Activated CD4-positive, alpha-beta memory T cell treated with anti-CD3 and anti-CD28 coated beads, Interleukin-2, amount 10 ng/mL, durations not matched to agents 7 days and 5 days (primary cell): Measurements from ENCODE around the gene MYO7A. TPM values are rescaled to one million over a fixed set of nuclear protein-coding genes. Genes with fewer than 3 reads are reported as not detected.

Source experiments
- CTCF ChIA-PET: fragments of 350-600 bp; sonication (Branson Sonifier 250); formaldehyde crosslinking; loops from one replicate; lab custom pipeline; 2021; ENCODE audit warnings: antibody characterized with exemption, inconsistent platforms; lab: Charles Lee
- POLR2A ChIA-PET: fragments of 350-600 bp; sonication (Branson Sonifier 250); formaldehyde crosslinking; loops from one replicate; lab custom pipeline; 2021; ENCODE audit warnings: antibody characterized with exemption; lab: Charles Lee
- DNase-seq: peaks from one replicate; pipeline ENCODE4 v3.0.0-alpha.2; 2020
- H3K27ac Mint-ChIP-seq: one replicate; pipeline ENCODE4 v1.8.0; 2021; ENCODE audit warnings: mild to moderate bottlenecking, mixed read lengths
- H3K27me3 Mint-ChIP-seq: one replicate; pipeline ENCODE4 v1.8.0; 2021; ENCODE audit warnings: mixed read lengths
- H3K36me3 Mint-ChIP-seq: one replicate; pipeline ENCODE4 v1.8.0; 2021; ENCODE audit warnings: low read depth, mixed read lengths
- H3K4me1 Mint-ChIP-seq: one replicate; pipeline ENCODE4 v1.8.0; 2021; ENCODE audit warnings: mixed read lengths
- H3K4me3 Mint-ChIP-seq: one replicate; pipeline ENCODE4 v1.8.0; 2021; ENCODE audit warnings: mild to moderate bottlenecking, mixed read lengths
- H3K9me3 Mint-ChIP-seq: one replicate; pipeline ENCODE4 v1.8.0; 2021; ENCODE audit warnings: mixed read lengths
- total RNA-seq, 2 experiments: library from RNA; stranded (reverse); gene quantifications; one replicate each; pipeline ENCODE4 v1.2.3, GENCODE V29; 2021

MYO7A gene
- total RNA-seq, 2 experiments from 2014 or later = 0.35 to 0.50 TPM

DNA sequence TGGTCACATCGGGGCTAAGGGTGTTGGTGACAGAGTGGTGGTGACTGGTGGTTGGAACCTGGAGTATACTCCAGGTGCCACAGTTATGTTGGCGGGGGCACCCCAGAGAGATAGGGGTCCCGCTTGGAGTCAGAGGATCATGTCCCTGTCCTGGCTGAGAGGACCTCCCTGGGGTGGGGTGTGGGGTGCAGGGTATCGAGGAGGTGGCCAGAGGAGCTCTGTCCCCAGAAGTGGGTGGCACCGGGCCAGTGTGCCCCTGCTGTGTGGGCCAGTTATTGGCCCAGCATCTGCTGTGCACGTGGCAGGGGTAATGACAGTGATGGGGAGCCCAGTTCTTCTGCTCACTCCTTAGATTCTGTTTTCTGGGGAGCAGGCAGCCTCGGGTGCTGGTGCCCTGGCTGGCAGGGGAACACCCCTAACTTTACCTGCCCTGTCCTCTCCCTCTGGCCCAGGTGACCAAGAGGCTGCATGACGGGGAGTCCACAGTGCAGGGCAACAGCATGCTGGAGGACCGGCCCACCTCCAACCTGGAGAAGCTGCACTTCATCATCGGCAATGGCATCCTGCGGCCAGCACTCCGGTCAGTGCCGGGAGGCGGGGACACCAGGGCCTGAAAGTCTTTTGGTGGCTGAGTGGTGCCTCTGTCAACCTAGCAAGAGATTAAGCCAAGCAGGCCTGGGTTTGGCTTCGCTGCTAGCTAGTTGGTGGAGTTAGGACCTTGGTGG is 56.3 kb downstream of the MYO7A start:
- ChIA-PET CTCF (interaction anchor here (0.9 kb wide), 1 partner anchor 57 kb away, joined by 3 read pairs; no protein-coding TSS in a partner anchor), POLR2A (no interaction called here)
- Mint-ChIP-seq H3K4me3 (no peak overlapping the region), H3K4me1 (peaks cover 7% of the 10 kb centered on the region), H3K9me3 (no peaks in the 10 kb centered on the region), H3K27ac (no peak overlapping the region), H3K36me3 (no peaks in the 10 kb centered on the region), H3K27me3 (no peaks in the 10 kb centered on the region)
- no peak for DNase-seq

DNA sequence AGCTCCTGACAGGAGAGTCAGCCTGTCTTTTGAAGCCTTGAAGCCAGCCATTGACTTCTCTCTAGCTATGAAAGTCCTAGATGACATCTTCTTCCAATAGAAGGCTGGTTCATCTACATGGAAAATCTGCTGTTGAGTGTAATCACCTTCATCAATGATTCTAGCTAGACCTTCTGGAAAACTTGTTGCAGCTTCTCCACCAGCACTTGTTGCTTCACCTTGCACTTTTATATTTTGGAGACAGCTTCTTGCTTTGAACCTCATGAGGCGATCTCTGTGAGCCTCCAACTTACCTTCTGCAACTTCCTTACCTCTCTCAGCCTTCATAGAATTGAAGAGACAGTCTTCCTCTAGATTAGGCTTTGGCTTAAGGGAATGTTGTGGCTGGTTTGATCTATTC is 58.3 kb downstream of the MYO7A start:
- H3K4me3 Mint-ChIP-seq = no peak overlapping the region
- no peaks in the 10 kb centered on the region for H3K27me3 Mint-ChIP-seq
- CTCF ChIA-PET = interaction anchor here (1.2 to 5.6 kb wide), 4 partner anchors 56 to 363 kb away, joined by 4 to 91 read pairs (median 8); partner anchors contain the start of gene MYO7A
- POLR2A ChIA-PET = no interaction called here
- H3K27ac Mint-ChIP-seq = no peak overlapping the region
- no peaks in the 10 kb centered on the region for H3K9me3 Mint-ChIP-seq
- DNase-seq = no peak
- peaks cover 7% of the 10 kb centered on the region for H3K4me1 Mint-ChIP-seq
- no peaks in the 10 kb centered on the region for H3K36me3 Mint-ChIP-seq

DNA sequence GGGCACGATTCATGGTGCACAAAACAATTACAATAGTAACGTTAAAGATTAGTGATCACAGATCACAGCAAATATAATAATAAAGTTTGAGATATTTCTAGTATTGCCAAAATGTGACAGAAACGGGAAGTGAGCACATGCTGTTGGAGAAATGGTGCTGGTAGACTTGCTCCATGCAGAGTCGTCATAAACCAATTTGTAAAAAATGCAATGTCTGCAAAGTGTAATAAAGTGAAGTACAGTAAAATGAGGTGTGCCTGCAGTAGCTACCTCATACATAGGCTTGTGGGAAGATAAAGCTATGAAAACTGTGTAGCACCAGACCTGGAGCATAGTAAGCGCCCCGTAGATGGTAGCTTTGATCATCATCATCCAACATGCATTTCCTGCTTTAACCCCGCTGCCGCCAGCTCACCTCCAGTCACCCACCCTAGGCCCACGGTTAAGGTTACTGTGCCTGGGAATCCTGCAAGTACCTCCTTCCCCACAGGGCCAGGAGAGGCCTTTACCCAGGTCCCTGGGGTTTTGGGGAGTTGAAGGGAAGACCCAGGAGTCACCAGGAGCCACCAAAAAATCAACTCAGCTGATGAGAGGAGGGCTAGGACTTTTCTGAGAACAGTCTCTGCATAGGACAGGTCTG is 59.2 kb downstream of the MYO7A start:
- Mint-ChIP-seq H3K4me3 (no peak overlapping the region), H3K36me3 (no peaks in the 10 kb centered on the region), H3K27ac (no peak overlapping the region), H3K27me3 (no peaks in the 10 kb centered on the region), H3K9me3 (no peaks in the 10 kb centered on the region), H3K4me1 (peaks cover 7% of the 10 kb centered on the region)
- DNase-seq = no peak
- POLR2A ChIA-PET = interaction anchor here (0.6 to 1.0 kb wide), 2 partner anchors 60 to 156 kb away, joined by 3 read pairs; no protein-coding TSS in a partner anchor
- CTCF ChIA-PET = interaction anchor here (0.8 to 5.6 kb wide), 10 partner anchors 31 to 362 kb away, joined by 3 to 91 read pairs (median 5); partner anchors contain the start of gene MYO7A

DNA sequence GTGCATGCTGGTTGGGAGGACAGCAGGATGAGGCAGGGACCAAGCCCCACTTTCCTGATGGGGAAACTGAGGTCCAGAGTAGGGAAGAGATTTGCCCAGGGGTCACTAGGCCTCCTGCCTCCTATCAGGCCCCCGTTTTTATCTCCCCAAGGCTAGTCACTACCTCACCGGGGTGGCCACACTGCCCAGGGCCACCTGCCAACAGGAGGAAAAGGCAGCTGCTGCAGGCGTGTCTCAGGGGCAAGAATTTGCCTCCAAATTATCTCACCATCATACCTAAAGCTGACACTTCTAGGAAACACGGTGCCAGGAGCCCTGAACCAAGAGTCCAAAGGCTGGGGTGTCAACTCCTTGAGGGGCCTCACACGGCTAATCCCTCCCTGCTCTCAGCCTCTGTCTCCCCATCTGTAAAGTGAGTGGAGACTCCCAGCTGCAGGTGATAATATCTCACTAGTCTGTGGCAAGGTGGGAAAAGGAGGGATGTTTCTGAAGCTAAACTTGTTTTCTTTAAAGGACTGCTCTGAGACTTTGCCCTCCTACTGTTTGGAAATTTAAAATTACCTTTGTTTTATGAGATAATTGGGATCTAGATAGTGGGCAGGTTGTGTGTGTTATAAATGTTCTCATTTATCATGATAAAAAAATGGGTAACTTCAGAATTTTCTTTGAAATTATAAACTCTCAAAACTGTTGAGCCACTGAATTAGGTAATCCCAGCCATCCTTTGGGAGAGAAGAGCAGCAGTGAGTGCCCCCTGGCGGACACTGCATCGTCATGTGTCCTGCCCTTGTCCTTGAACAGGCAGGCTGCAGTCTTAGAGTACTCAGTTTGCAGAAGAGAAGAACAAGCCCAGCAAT is 60.0 kb downstream of the MYO7A start:
- H3K4me1 Mint-ChIP-seq = peaks cover 7% of the 10 kb centered on the region
- H3K9me3 Mint-ChIP-seq = no peaks in the 10 kb centered on the region
- H3K4me3 Mint-ChIP-seq = no peak overlapping the region
- ChIA-PET POLR2A (interaction anchor here (1.0 kb wide), 1 partner anchor 61 kb away, joined by 3 read pairs; no protein-coding TSS in a partner anchor), CTCF (interaction anchor here (0.8 to 5.6 kb wide), 10 partner anchors 32 to 361 kb away, joined by 3 to 91 read pairs (median 6); partner anchors contain the start of gene MYO7A)
- no peaks in the 10 kb centered on the region for H3K36me3 Mint-ChIP-seq
- no peaks in the 10 kb centered on the region for H3K27me3 Mint-ChIP-seq
- no peak overlapping the region for H3K27ac Mint-ChIP-seq
- DNase-seq = peak; percentile 75

DNA sequence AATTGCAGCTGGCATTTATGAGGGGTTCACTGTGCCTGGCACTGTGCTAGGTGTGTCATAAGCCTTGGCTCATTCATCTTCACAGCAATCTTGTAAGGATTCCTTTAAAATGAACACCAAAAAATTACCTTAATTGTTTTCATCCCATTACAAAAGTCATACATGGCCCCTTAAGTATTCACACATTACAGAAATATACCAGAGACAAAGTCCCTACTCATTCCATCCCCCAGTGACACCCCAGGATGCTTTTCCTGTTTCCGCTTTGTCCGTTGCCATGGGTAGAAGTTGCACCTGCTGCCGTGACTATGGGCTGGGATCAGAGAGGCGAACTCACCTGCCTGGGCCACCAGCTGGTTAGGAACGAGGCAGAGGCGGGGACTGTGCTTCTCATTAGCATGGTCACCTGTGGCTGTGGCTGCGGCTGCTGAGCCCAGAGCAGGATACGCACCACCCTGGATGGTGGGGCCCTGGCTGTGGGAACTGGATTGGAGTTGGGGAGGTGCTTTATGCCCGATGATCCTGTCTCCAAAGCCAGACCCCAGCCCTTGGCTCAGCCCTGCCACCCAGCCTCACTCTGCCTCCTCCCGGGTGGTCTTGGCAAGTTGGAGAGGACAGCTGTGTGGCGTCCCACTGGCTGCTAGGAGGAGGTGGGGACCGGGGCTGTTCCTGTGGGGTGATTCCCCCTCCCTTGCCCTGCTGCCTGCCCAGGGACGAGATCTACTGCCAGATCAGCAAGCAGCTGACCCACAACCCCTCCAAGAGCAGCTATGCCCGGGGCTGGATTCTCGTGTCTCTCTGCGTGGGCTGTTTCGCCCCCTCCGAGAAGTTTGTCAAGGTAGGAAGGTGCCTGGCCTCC is 60.8 kb downstream of the MYO7A start:
- Mint-ChIP-seq H3K27me3 (no peaks in the 10 kb centered on the region), H3K9me3 (no peaks in the 10 kb centered on the region), H3K36me3 (no peaks in the 10 kb centered on the region), H3K4me3 (no peak overlapping the region), H3K4me1 (peaks cover 7% of the 10 kb centered on the region), H3K27ac (no peak overlapping the region)
- ChIA-PET POLR2A (no interaction called here), CTCF (interaction anchor here (1.0 to 5.6 kb wide), 8 partner anchors 33 to 360 kb away, joined by 3 to 91 read pairs (median 6); partner anchors contain the start of gene MYO7A)
- DNase-seq = no peak

DNA sequence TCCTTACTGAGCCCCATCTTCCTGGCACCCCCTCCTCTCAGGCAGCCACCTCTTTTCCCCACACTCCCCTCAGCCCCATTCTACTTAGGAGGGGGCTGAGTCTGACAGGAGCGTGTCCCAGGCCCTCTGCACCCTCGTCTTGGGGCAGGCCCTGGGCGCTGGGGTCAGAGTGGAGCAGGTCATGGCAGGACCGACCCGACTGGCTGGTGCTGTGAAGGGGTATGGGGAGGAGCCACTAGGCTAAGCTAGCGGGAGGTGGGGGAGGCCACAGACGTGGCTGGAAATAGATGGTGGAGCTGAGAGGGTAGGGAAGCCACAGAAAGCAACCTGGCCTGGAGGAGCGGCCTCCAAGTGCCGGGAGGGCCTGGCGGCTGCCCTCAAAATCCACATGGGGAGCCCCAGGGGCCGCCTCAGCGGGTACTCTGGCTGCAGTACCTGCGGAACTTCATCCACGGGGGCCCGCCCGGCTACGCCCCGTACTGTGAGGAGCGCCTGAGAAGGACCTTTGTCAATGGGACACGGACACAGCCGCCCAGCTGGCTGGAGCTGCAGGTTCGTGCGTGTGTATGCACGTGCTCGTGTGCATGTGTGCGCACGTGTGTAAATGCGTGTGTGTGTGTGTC is 61.7 kb downstream of the MYO7A start:
- Mint-ChIP-seq H3K9me3 (no peaks in the 10 kb centered on the region), H3K36me3 (no peaks in the 10 kb centered on the region), H3K27ac (no peak overlapping the region), H3K4me3 (no peak overlapping the region), H3K27me3 (no peaks in the 10 kb centered on the region), H3K4me1 (peaks cover 7% of the 10 kb centered on the region)
- POLR2A ChIA-PET = no interaction called here
- no peak for DNase-seq
- CTCF ChIA-PET = interaction anchor here (1.0 to 5.6 kb wide), 3 partner anchors 62 to 356 kb away, joined by 3 to 91 read pairs (median 7); partner anchors contain the start of gene MYO7A

DNA sequence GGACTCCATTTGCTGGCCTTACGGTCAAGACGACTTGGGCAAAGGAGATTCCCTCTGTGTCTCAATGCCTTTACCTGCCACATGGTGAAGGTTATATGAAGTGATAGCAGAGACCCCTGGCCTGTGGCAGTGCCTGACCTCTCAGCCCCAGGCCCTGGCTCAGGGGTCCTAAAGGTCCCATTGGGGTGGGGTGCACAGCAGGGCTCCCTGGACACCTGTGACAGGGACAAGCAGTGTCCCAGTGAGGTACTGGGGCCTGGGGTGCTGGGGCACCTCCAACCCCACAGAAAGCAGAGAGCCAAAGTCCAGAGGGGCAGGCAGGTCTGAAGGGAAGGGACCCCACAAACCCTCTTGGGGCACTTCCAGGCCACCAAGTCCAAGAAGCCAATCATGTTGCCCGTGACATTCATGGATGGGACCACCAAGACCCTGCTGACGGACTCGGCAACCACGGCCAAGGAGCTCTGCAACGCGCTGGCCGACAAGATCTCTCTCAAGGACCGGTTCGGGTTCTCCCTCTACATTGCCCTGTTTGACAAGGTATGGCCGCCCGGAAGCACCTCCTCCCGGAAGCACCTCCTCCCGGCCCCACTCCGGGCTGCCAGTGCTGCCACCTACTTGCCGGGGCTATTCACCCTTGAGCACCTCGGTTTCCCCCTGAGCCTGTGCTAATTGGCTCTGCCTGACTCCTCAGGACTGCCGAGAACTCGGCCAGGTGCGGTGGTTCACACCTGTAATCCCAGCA is 62.5 kb downstream of the MYO7A start:
- Mint-ChIP-seq H3K27me3 (no peaks in the 10 kb centered on the region), H3K4me1 (peaks cover 7% of the 10 kb centered on the region), H3K4me3 (no peak overlapping the region), H3K36me3 (no peaks in the 10 kb centered on the region), H3K9me3 (no peaks in the 10 kb centered on the region), H3K27ac (no peak overlapping the region)
- no peak for DNase-seq
- POLR2A ChIA-PET = no interaction called here
- CTCF ChIA-PET = interaction anchor here (5.6 kb wide), 1 partner anchor 63 kb away, joined by 91 read pairs; the partner anchor contains the start of gene MYO7A

DNA sequence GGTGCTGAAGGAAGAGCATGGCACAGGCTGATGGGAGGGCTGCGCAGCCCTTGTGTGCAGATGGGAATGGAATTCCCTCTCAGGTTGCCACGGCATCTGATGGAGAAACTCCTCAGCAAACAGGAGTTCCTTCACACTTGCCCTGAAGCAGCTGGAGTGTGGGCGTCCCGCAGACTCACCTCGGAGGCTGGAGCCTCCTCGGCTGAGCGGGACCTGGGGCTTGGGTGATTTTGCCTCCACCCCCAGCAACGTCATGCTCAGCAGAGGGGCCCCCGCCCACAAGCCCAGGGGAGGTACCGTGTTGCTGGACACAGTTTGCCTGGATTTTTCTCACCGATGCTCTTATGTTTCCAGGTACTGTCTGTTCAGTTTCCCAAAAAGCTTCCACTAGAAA is 63.4 kb downstream of the MYO7A start:
- Mint-ChIP-seq H3K4me1 (peaks cover 7% of the 10 kb centered on the region), H3K27me3 (no peaks in the 10 kb centered on the region), H3K27ac (no peak overlapping the region), H3K4me3 (no peak overlapping the region), H3K9me3 (no peaks in the 10 kb centered on the region), H3K36me3 (no peaks in the 10 kb centered on the region)
- ChIA-PET POLR2A (no interaction called here), CTCF (no interaction called here)
- DNase-seq = no peak

DNA sequence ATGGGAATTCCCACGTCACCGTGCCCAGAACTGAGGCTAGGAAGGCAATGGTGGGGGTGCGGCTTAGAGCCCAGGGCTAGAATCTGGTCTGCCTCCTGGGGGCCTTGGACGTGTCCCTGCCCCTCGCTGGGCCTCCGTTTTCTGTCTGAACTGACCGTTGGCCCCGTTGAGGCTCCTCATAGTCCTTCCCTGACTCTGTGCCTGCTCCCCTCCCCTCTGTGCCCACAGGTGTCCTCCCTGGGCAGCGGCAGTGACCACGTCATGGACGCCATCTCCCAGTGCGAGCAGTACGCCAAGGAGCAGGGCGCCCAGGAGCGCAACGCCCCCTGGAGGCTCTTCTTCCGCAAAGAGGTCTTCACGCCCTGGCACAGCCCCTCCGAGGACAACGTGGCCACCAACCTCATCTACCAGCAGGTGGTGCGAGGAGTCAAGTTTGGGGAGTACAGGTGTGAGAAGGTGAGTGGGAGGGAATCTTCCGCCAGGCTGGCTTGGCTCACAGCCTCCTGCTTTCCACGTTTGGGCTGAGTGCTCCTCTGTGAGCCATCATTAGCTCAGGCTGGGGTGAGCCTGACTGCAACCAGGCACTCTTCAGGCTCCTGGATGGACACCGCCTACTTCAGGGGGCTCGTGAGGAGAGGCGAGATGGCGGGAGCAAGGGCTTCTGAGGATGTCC is 63.9 kb downstream of the MYO7A start:
- Mint-ChIP-seq H3K4me1 (peaks cover 4% of the 10 kb centered on the region), H3K9me3 (no peaks in the 10 kb centered on the region), H3K27me3 (no peaks in the 10 kb centered on the region), H3K27ac (no peak overlapping the region), H3K36me3 (no peaks in the 10 kb centered on the region), H3K4me3 (no peak overlapping the region)
- CTCF ChIA-PET = no interaction called here
- DNase-seq = peak; percentile 43
- POLR2A ChIA-PET = no interaction called here

DNA sequence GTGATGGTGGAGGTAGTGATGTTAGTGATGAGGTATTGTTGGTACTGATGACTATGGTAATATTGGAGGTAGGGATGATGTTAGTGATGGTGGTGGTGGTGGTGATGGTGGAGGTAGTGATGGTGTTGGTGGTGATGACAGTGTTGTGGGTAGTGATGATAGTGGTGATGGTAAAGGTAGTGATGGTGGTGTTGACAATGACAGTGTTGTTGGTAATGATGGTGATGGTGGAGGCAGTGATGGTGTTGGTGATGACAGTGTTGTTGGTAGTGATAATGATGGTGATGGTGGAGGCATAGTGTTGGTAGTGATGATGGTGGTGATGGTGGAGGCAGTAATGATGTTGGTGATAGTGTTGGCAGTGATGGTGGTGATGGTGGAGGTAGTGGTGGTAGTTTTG is 65.1 kb downstream of the MYO7A start:
- CTCF ChIA-PET = interaction anchor here (2.6 kb wide), 1 partner anchor 66 kb away, joined by 9 read pairs; the partner anchor contains the start of gene MYO7A
- H3K9me3 Mint-ChIP-seq = no peaks in the 10 kb centered on the region
- H3K36me3 Mint-ChIP-seq = no peaks in the 10 kb centered on the region

More for the DNA sequence above, 65.1 kb downstream of the MYO7A start:
- DNase-seq = no peak
- no peaks in the 10 kb centered on the region for H3K4me1 Mint-ChIP-seq
- no peaks in the 10 kb centered on the region for H3K27me3 Mint-ChIP-seq
- no peak overlapping the region for H3K27ac Mint-ChIP-seq
- no peak overlapping the region for H3K4me3 Mint-ChIP-seq
- POLR2A ChIA-PET = no interaction called here
